GM12878 (cell line): Measurements from ENCODE around the gene NKX2-8. TPM values are rescaled to one million over a fixed set of nuclear protein-coding genes. Genes with fewer than 3 reads are reported as not detected.

Experiments used
- ATAC-seq: fragments of 200-7000 bp; cut with Tn5 transposase; 3 replicates; pipeline ENCODE4 v1.9.1; 2020; ENCODE audit warnings: mild to moderate bottlenecking, moderate library complexity
- Bru-seq: library from RNA; stranded (reverse); fragments of 400-500 nt; gene quantifications from one replicate; lab custom pipeline; 2021; lab: Mats Ljungman, UMichigan
- BruChase-seq, 2 experiments: library from RNA; stranded (reverse); fragments of 400-500 nt; gene quantifications; one replicate each; lab custom pipeline; 2021; lab: Mats Ljungman, UMichigan
- BruUV-seq: library from RNA; stranded (reverse); fragments of 400-500 nt; replicated peaks from 2 replicates; lab custom pipeline; 2021; lab: Mats Ljungman, UMichigan
- CTCF ChIA-PET: fragments of 300-600 bp; sonication (Branson Sonifier 250); formaldehyde crosslinking; extraction: SDS; loops from one replicate; lab custom pipeline; 2021; ENCODE audit warnings: inconsistent platforms; lab: Yijun Ruan, JAX
- POLR2A ChIA-PET: fragments of 350-600 bp; formaldehyde crosslinking; extraction: SDS; loops from one replicate; lab custom pipeline; 2021; ENCODE audit warnings: inconsistent platforms; lab: Charles Lee
- RAD21 ChIA-PET: fragments of 300-600 bp; sonication (Branson Sonifier 250); formaldehyde crosslinking; loops from one replicate; lab custom pipeline; 2023; ENCODE audit warnings: antibody characterized with exemption; ENCODE audit not compliant: unreplicated experiment; lab: Charles Lee
- SMC1A ChIA-PET: fragments of 300-600 bp; sonication (Branson Sonifier 250); formaldehyde crosslinking; loops from one replicate; lab custom pipeline; 2023; ENCODE audit not compliant: unreplicated experiment, uncharacterized antibody; lab: Charles Lee
- DNase-seq: peaks from one replicate; pipeline ENCODE4 v3.0.0-alpha.2; 2011; ENCODE audit warnings: low read depth, low spot score
- FAIRE-seq: peaks from 3 replicates; lab custom pipeline; 2011; peaks lifted over from hg19 to GRCh38; lab: Jason Lieb, UNC
- H2AFZ ChIP-seq: 2 replicates; pipeline ENCODE4 v1.6.0; 2011; ENCODE audit warnings: low read depth, low read length, control low read depth; ENCODE audit not compliant: control insufficient read depth
- H3K27ac ChIP-seq: 2 replicates; pipeline ENCODE4 v1.5.1; 2011; ENCODE audit warnings: control low read depth; ENCODE audit not compliant: control insufficient read depth, insufficient read depth
- H3K27me3 ChIP-seq, 2 experiments: replicated peaks in 1 of 2; 2 replicates each; pipeline versions ENCODE4 v1.6.0 to v1.6.1; 2011; ENCODE audit warnings: low read length in 1 of 2; ENCODE audit not compliant: control insufficient read depth in 2 of 2, insufficient read depth in 2 of 2
- H3K36me3 ChIP-seq, 2 experiments: 2 replicates each; pipeline ENCODE4 v1.5.1; 2011; ENCODE audit warnings: low read length in 1 of 2; ENCODE audit not compliant: control insufficient read depth in 2 of 2, insufficient read depth in 2 of 2
- H3K4me1 ChIP-seq: 2 replicates; pipeline ENCODE4 v1.6.1; 2011; ENCODE audit warnings: mild to moderate bottlenecking, low read length, moderate library complexity, mixed read lengths; ENCODE audit not compliant: control insufficient read depth, insufficient read depth
- H3K4me2 ChIP-seq: 2 replicates; pipeline ENCODE4 v1.6.0; 2011; ENCODE audit warnings: control low read depth; ENCODE audit not compliant: control insufficient read depth, insufficient read depth
- H3K4me3 ChIP-seq: fragments of 200-600 bp; sonication (generic); 2 replicates; pipeline ENCODE4 v1.5.1; 2016
- H3K79me2 ChIP-seq: 2 replicates; pipeline ENCODE4 v1.6.0; 2011; ENCODE audit warnings: low read length; ENCODE audit not compliant: control insufficient read depth, insufficient read depth
- H3K9ac ChIP-seq: 2 replicates; pipeline ENCODE4 v1.8.0; 2011; ENCODE audit warnings: low read length, control low read depth, mixed read lengths; ENCODE audit not compliant: control insufficient read depth, insufficient read depth
- H3K9me3 ChIP-seq: replicated peaks from 3 replicates; pipeline ENCODE4 v1.5.1; 2011; ENCODE audit warnings: mild to moderate bottlenecking, low read length; ENCODE audit not compliant: control insufficient read depth, insufficient read depth
- H4K20me1 ChIP-seq: 2 replicates; pipeline ENCODE4 v1.6.0; 2011; ENCODE audit not compliant: control insufficient read depth, insufficient read depth
- BCLAF1 ChIP-seq: fragments of 450-650 bp; IDR thresholded peaks from 2 replicates; pipeline ENCODE4 v1.6.1; 2017; ENCODE audit warnings: antibody characterized with exemption, mild to moderate bottlenecking, moderate library complexity
- HDAC2 ChIP-seq: fragments of 200-600 bp; sonication (generic); IDR thresholded peaks from 2 replicates; pipeline ENCODE4 v1.6.1; 2017
- IKZF1 ChIP-seq: fragments of 450-650 bp; conservative IDR thresholded peaks from 2 replicates; pipeline ENCODE4 v1.6.1; 2017; ENCODE audit warnings: antibody characterized with exemption, mild to moderate bottlenecking
- MEF2B ChIP-seq: fragments of 450-650 bp; IDR thresholded peaks from 2 replicates; pipeline ENCODE4 v1.6.1; 2018; ENCODE audit warnings: mild to moderate bottlenecking, moderate library complexity; ENCODE audit not compliant: partially characterized antibody, poor library complexity, severe bottlenecking
- NFIC ChIP-seq: IDR thresholded peaks from 2 replicates; pipeline ENCODE4 v1.6.1; 2012; ENCODE audit warnings: low read depth, mild to moderate bottlenecking, inconsistent platforms, low read length, moderate library complexity
- NRF1 ChIP-seq: conservative IDR thresholded peaks from 2 replicates; pipeline ENCODE4 v1.6.1; 2011; ENCODE audit warnings: mild to moderate bottlenecking, low read depth, low read length, improper control_type of control experiment
- POLR2A ChIP-seq: IDR thresholded peaks from 2 replicates; pipeline ENCODE4 v1.6.1; 2011; ENCODE audit warnings: low read depth, mild to moderate bottlenecking, low read length
- RB1 ChIP-seq: fragments of 450-650 bp; formaldehyde crosslinking; IDR thresholded peaks from 2 replicates; pipeline ENCODE4 v1.6.1; 2017; ENCODE audit warnings: mild to moderate bottlenecking, borderline replicate concordance
- RCOR1 ChIP-seq: conservative IDR thresholded peaks from 2 replicates; pipeline ENCODE4 v1.6.1; 2012; ENCODE audit warnings: low read depth, low read length, improper control_type of control experiment
- SMAD5 ChIP-seq: IDR thresholded peaks from 2 replicates; pipeline ENCODE4 v1.6.1; 2016; ENCODE audit warnings: antibody characterized with exemption, low read depth
- SUZ12 ChIP-seq: fragments of 200-600 bp; sonication (generic); IDR thresholded peaks from one replicate; pipeline ENCODE4 v1.6.1; 2018; ENCODE audit warnings: antibody characterized with exemption, mild to moderate bottlenecking; ENCODE audit not compliant: unreplicated experiment
- TCF7 ChIP-seq: IDR thresholded peaks from 2 replicates; pipeline ENCODE4 v1.6.1; 2014; ENCODE audit warnings: antibody characterized with exemption, borderline replicate concordance
- USF1 ChIP-seq: IDR thresholded peaks from 2 replicates; pipeline ENCODE4 v1.6.1; 2011; ENCODE audit warnings: borderline replicate concordance, low read depth, mild to moderate bottlenecking, moderate library complexity, mixed read lengths, low read length; ENCODE audit not compliant: insufficient read depth; ENCODE audit errors: extremely low read length
- WGBS: methylation state at CpG from one replicate; pipeline ENCODE4 v1.1.6; 2016; ENCODE audit warnings: low lambda C conversion rate; ENCODE audit not compliant: insufficient replicate concordance, insufficient coverage; ENCODE audit errors: missing lambda C conversion rate; 5-methylcytosine and 5-hydroxymethylcytosine counted together
- in situ Hi-C: fragments of 300-500 bp; cut with MboI; formaldehyde crosslinking; loops from 9 replicates; pipeline ENCODE4 v1.14.3; 2018; ENCODE audit warnings: mixed read lengths
- intact Hi-C: fragments of 100-400 bp; cut with micrococcal nuclease; formaldehyde crosslinking; loops from one replicate; pipeline ENCODE4 v1.14.2; 2022; ENCODE audit not compliant: unreplicated experiment
- long read RNA-seq, 2 experiments: library from polyadenylated mRNA; unstranded; transcript quantifications; one replicate each; pipeline ENCODE4 v2.0.0, GENCODE V29; 2019 to 2020
- polyA minus RNA-seq, 3 experiments: library from RNA; depleted of rRNA, polyadenylated mRNA; stranded (reverse); fragments of >200 nt; gene quantifications; 2 replicates each; pipeline ENCODE4 v1.2.3, GENCODE V29; 2011
- polyA plus RNA-seq, 11 experiments: library from polyadenylated mRNA; depleted of rRNA in 4 of 11; unstranded in 6 of 11; stranded (reverse) in 5 of 11; fragments of >200 nt; fragmentation: Nextera tagmentation in 4 of 11; fragmentation: Illumina TruSeq in 1 of 11; extraction: Ambion mirVana in 4 of 11; extraction: Trizol in 1 of 11; gene quantifications; 1 replicate in 1 of 11; 2 replicates in 10 of 11; pipeline versions ENCODE4 v1.2.1 to v1.2.3, GENCODE V29; 2011 to 2016; ENCODE audit warnings: inconsistent platforms in 2 of 11, missing spikeins in 2 of 11, low read depth in 1 of 11
- total RNA-seq, 4 experiments: library from RNA; depleted of rRNA in 3 of 4; stranded (reverse); fragments of >200 nt in 3 of 4; fragmentation: Illumina TruSeq in 1 of 4; extraction: Trizol in 1 of 4; gene quantifications; 2 replicates each; pipeline versions ENCODE4 v1.2.1 to v1.2.3, GENCODE V29; 2013 to 2021

The NKX2-8 gene
- total RNA-seq (2013; cell fraction: nucleolus; rRNA removed) = not detected in 2 replicates
- total RNA-seq (2014; rRNA removed) (not detected in 2 replicates), total RNA-seq (2014; rRNA removed; fragmentation: Illumina TruSeq; extraction: Trizol) (not detected in 2 replicates), total RNA-seq (2021) (not detected in 2 replicates), polyA plus RNA-seq (2011; rRNA removed) (not detected in 2 replicates), polyA plus RNA-seq (2014; fragmentation: Illumina TruSeq; extraction: Trizol) (not detected in 2 replicates), polyA plus RNA-seq (2014; fragmentation: Nextera tagmentation; extraction: Ambion mirVana) (not detected), polyA plus RNA-seq (2014; rRNA removed) (not detected in 2 replicates), polyA plus RNA-seq (2016; fragmentation: Nextera tagmentation; extraction: Ambion mirVana) (not detected), polyA minus RNA-seq (2011; rRNA and poly(A)+ RNA removed) (not detected in 2 replicates), Bru-seq, nascent RNA (not detected), BruChase-seq, experiment 1, labeled RNA remaining after a 6-hour chase (not detected), BruChase-seq, experiment 2, labeled RNA remaining after a 2-hour chase (not detected)
- polyA plus RNA-seq (2011; ENCODE audit: low read depth) = not detected
- not detected in 2 replicates for polyA plus RNA-seq (2011; cell fraction: cytosol; rRNA removed)
- not detected in 2 replicates for polyA plus RNA-seq (2011; cell fraction: nucleus; rRNA removed)
- not detected in 2 replicates for polyA plus RNA-seq (2012)
- not detected in 2 replicates for polyA minus RNA-seq (2011; cell fraction: cytosol; rRNA and poly(A)+ RNA removed)
- not detected in 2 replicates for polyA minus RNA-seq (2011; cell fraction: nucleus; rRNA and poly(A)+ RNA removed)
- long read RNA-seq, experiment 1 = 0 reads
- long read RNA-seq, experiment 2 = 0 reads

- H3K27ac ChIP-seq = no peak within 1 kb of the TSS
- no peak within 1 kb of the TSS for H3K4me2 ChIP-seq
- 52% methylated on average over 51 of the region's 62 CpGs for WGBS
- H3K9ac ChIP-seq = no peak within 1 kb of the TSS
- H3K79me2 ChIP-seq = no peaks in the 10 kb centered on the region
- SMC1A ChIA-PET = no interaction called here
- H3K36me3 ChIP-seq = no peaks in the 10 kb centered on the region
- POLR2A ChIA-PET = no interaction called here
- DNase-seq = no peak
- intact Hi-C loops (no loop called here), in situ Hi-C loops (no loop called here)
- H3K27me3 ChIP-seq = peaks cover 0 to 7% of the 10 kb centered on the region in 2 experiments; a peak in 3 of 4 replicates
- H3K4me1 ChIP-seq = no peaks in the 10 kb centered on the region
- TF ChIP-seq MEF2B (no peak), IKZF1 (no peak), NRF1 (no peak), NFIC (no peak), SUZ12 (no peak), SMAD5 (no peak), USF1 (no peak), POLR2A (no peak), BCLAF1 (no peak), TCF7 (no peak), HDAC2 (no peak), RB1 (no peak), RCOR1 (no peak)
- FAIRE-seq = no peak
- CTCF ChIA-PET = no interaction called here
- H2AFZ ChIP-seq = no peak within 1 kb of the TSS
- H4K20me1 ChIP-seq = no peaks in the 10 kb centered on the region
- no peak within 1 kb of the TSS for H3K4me3 ChIP-seq
- RAD21 ChIA-PET = interaction anchor here (1.0 kb wide), 1 partner anchor 27 kb away, joined by 3 read pairs; no protein-coding TSS in a partner anchor
- no peaks in the 10 kb centered on the region; the same call in 2 of the 3 replicates for H3K9me3 ChIP-seq
- ATAC-seq = no peak
- no TSS peak for BruUV-seq
Measured at GRCh38 chr14:36582011-36582873, at the start of gene NKX2-8. Gene NKX2-8, minus strand, starts transcription at chr14:36582614. Its CDS starts 225 bp downstream, at chr14:36582389.
